Astrocyte (in vitro differentiated cells and primary cell): ENCODE data around the gene IGHMBP2.

Source experiments
- EZH2 ChIP-seq: IDR thresholded peaks from 2 replicates; pipeline ENCODE4 v1.6.1; 2012; ENCODE audit warnings: mild to moderate bottlenecking, low read length, inconsistent platforms; ENCODE audit not compliant: insufficient read depth
- TF ChIP-seq, protein P1 (sequence below): IDR thresholded peaks from 2 replicates; pipeline ENCODE4 v1.5.1; 2011; ENCODE audit warnings: low read depth, mild to moderate bottlenecking, inconsistent platforms, low read length, moderate library complexity; ENCODE audit not compliant: insufficient read depth

GRCh38 chr11:68903288-68904247, at the start of gene IGHMBP2, which contains the start of gene MRPL21:
- TF ChIP-seq, protein P1, sequence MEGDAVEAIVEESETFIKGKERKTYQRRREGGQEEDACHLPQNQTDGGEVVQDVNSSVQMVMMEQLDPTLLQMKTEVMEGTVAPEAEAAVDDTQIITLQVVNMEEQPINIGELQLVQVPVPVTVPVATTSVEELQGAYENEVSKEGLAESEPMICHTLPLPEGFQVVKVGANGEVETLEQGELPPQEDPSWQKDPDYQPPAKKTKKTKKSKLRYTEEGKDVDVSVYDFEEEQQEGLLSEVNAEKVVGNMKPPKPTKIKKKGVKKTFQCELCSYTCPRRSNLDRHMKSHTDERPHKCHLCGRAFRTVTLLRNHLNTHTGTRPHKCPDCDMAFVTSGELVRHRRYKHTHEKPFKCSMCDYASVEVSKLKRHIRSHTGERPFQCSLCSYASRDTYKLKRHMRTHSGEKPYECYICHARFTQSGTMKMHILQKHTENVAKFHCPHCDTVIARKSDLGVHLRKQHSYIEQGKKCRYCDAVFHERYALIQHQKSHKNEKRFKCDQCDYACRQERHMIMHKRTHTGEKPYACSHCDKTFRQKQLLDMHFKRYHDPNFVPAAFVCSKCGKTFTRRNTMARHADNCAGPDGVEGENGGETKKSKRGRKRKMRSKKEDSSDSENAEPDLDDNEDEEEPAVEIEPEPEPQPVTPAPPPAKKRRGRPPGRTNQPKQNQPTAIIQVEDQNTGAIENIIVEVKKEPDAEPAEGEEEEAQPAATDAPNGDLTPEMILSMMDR, result no peak
- no peak for TF ChIP-seq EZH2
